Trophoblast cell (in vitro differentiated cells and primary cell): Measurements from ENCODE around the gene CEBPA.

Source experiments
- DNase-seq, 2 donors: peaks; one replicate each; pipeline ENCODE4 v3.0.0-alpha.2; 2016
- H2AFZ ChIP-seq: 2 replicates; pipeline ENCODE4 v1.6.1; 2013; ENCODE audit warnings: low read length, moderate library complexity, mild to moderate bottlenecking; ENCODE audit not compliant: insufficient read depth, poor library complexity
- H2AK5ac ChIP-seq: 2 replicates; pipeline ENCODE4 v1.6.1; 2013; ENCODE audit warnings: mild to moderate bottlenecking, low read length
- H2BK120ac ChIP-seq: 2 replicates; pipeline ENCODE4 v1.6.1; 2013; ENCODE audit warnings: low read length, mild to moderate bottlenecking, moderate library complexity; ENCODE audit not compliant: insufficient read depth, poor library complexity
- H2BK12ac ChIP-seq: 2 replicates; pipeline ENCODE4 v1.6.1; 2013; ENCODE audit warnings: mild to moderate bottlenecking, low read length, moderate library complexity
- H2BK5ac ChIP-seq: 2 replicates; pipeline ENCODE4 v1.6.1; 2013; ENCODE audit warnings: low read length, low read depth, moderate library complexity, mild to moderate bottlenecking; ENCODE audit not compliant: poor library complexity
- H3K14ac ChIP-seq: 2 replicates; pipeline ENCODE4 v1.6.1; 2013; ENCODE audit warnings: mild to moderate bottlenecking, low read length
- H3K18ac ChIP-seq: 2 replicates; pipeline ENCODE4 v1.6.1; 2013; ENCODE audit warnings: mild to moderate bottlenecking, low read length
- H3K23ac ChIP-seq: 2 replicates; pipeline ENCODE4 v1.6.1; 2013; ENCODE audit warnings: low read length
- H3K27ac ChIP-seq: 2 replicates; pipeline ENCODE4 v1.5.1; 2013; ENCODE audit warnings: low read depth, mild to moderate bottlenecking, inconsistent platforms, low read length, moderate library complexity
- H3K27me3 ChIP-seq: 2 replicates; pipeline ENCODE4 v1.6.1; 2013; ENCODE audit warnings: inconsistent platforms, mild to moderate bottlenecking, low read length, moderate library complexity; ENCODE audit not compliant: insufficient read depth
- H3K36me3 ChIP-seq, 2 experiments: 1 replicate in 1 of 2; 2 replicates in 1 of 2; pipeline ENCODE4 v1.6.1; 2013; ENCODE audit warnings: low read length in 2 of 2, mild to moderate bottlenecking in 2 of 2, moderate library complexity in 1 of 2; ENCODE audit not compliant: insufficient read depth in 2 of 2, control insufficient read depth in 1 of 2
- H3K4ac ChIP-seq: 2 replicates; pipeline ENCODE4 v1.6.1; 2013; ENCODE audit warnings: low read depth, mild to moderate bottlenecking, low read length, moderate library complexity
- H3K4me1 ChIP-seq, 2 experiments: 1 replicate in 1 of 2; 2 replicates in 1 of 2; pipeline ENCODE4 v1.6.1; 2013; ENCODE audit warnings: low read length in 2 of 2, mild to moderate bottlenecking in 2 of 2, moderate library complexity in 1 of 2; ENCODE audit not compliant: insufficient read depth in 2 of 2, control insufficient read depth in 1 of 2
- H3K4me2 ChIP-seq: 2 replicates; pipeline ENCODE4 v1.6.1; 2013; ENCODE audit warnings: inconsistent platforms, mild to moderate bottlenecking, low read length, moderate library complexity
- H3K4me3 ChIP-seq: 2 replicates; pipeline ENCODE4 v1.5.1; 2013; ENCODE audit warnings: mild to moderate bottlenecking, low read depth, low read length, inconsistent platforms
- H3K79me1 ChIP-seq: one replicate; pipeline ENCODE4 v1.6.1; 2013; ENCODE audit warnings: low read length
- H3K79me2 ChIP-seq: 2 replicates; pipeline ENCODE4 v1.6.1; 2013; ENCODE audit warnings: low read length, mild to moderate bottlenecking; ENCODE audit not compliant: control insufficient read depth, insufficient read depth, poor library complexity
- H3K9ac ChIP-seq: 2 replicates; pipeline ENCODE4 v1.6.1; 2013; ENCODE audit warnings: mild to moderate bottlenecking, low read length
- H3K9me3 ChIP-seq: 2 replicates; pipeline ENCODE4 v1.6.1; 2013; ENCODE audit warnings: low read depth, mild to moderate bottlenecking, control low read depth, inconsistent platforms, low read length; ENCODE audit not compliant: insufficient read depth
- H4K12ac ChIP-seq: 2 replicates; pipeline ENCODE4 v1.6.1; 2013; ENCODE audit warnings: low read depth, mild to moderate bottlenecking, low read length, moderate library complexity
- H4K8ac ChIP-seq: 2 replicates; pipeline ENCODE4 v1.6.1; 2013; ENCODE audit warnings: low read depth, mild to moderate bottlenecking, low read length, moderate library complexity
- H4K91ac ChIP-seq: one replicate; pipeline ENCODE4 v1.6.1; 2013; ENCODE audit warnings: low read depth, mild to moderate bottlenecking, low read length, moderate library complexity
- whole genome bisulfite sequencing: extraction: QIAGEN DNeasy Blood & Tissue Kit; methylation state at CpG from one replicate; pipeline ENCODE4 v1.1.7; 2013; ENCODE audit warnings: missing lambda C conversion rate; ENCODE audit not compliant: insufficient read length, insufficient coverage; ENCODE audit errors: extremely low coverage; 5-methylcytosine and 5-hydroxymethylcytosine counted together

CEBPA gene

DNA sequence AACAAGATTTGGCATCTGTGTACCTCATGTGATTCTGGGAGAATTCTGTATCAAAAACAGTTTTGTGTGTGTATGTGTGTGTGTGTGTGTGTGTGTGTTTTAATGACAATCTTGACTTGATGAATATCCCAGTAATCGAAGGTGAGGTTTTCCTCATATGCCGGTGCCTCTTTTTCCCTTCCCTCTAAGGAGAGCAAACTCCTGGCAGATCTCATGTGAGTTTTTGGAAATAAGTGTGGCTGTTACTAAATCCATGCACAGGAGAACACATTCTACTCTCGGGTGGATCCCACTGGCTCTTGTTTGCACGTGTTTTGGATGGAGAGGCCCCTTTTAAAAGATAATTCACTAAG is 42.2 kb upstream of the CEBPA start:
- Histone ChIP-seq H3K18ac (no peak overlapping the region), H3K4me3 (no peak overlapping the region), H3K9ac (no peak overlapping the region), H2BK120ac (no peak overlapping the region), H2AK5ac (no peak overlapping the region), H3K27me3 (no peaks in the 10 kb centered on the region), H3K9me3 (no peaks in the 10 kb centered on the region), H4K12ac (no peak overlapping the region), H4K91ac (no peak overlapping the region), H3K4ac (no peak overlapping the region), H3K27ac (no peak overlapping the region), H2AFZ (no peak overlapping the region), H3K4me2 (no peak overlapping the region), H4K8ac (no peak overlapping the region), H3K79me1 (no peaks in the 10 kb centered on the region), H3K23ac (no peak overlapping the region), H3K36me3 (no peaks in the 10 kb centered on the region), H3K14ac (no peak overlapping the region), H3K79me2 (no peaks in the 10 kb centered on the region), H3K4me1 (no peaks in the 10 kb centered on the region), H2BK5ac (no peak overlapping the region), H2BK12ac (no peak overlapping the region)
- DNase-seq: no peak
- no CpG with 5 or more reads among the region's 4 CpGs for WGBS

DNA sequence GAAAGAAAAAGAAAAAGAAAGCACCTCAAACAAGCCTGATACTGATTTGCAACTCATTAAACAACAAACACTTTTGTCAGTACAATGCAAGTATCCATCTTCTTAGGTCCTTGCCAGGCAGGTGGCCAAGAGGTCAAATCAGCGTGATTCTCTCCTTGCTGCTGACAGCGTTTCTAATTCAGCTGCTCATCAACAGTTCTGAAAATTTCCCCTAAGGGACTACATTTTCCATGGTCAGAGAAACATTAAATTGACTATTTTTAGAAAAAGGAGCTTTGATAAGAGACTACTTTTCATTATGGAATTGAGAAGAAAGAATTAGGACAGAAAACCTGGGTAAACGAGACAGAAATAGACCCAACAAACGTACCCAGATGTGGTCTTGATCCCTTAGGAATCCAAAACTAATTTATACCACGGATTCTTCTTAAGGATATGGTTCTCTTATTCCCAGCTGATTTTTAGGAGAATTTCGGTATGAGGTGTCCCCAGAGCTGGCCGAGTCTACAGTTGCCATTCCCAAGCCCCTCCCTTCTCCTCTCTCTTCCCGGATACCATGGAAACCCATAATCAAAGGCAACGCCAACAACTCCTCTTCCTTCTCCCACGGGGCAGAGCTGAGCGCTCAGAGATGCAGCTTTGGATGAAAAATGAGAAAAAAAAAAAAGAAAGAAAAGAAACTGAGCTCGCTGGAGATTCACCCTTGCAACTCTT is 41.7 kb upstream of the CEBPA start:
- Histone ChIP-seq H2BK5ac (no peak overlapping the region), H3K9ac (no peak overlapping the region), H3K18ac (no peak overlapping the region), H4K91ac (no peak overlapping the region), H3K23ac (no peak overlapping the region), H3K4me3 (no peak overlapping the region), H3K9me3 (no peaks in the 10 kb centered on the region), H3K4me2 (no peak overlapping the region), H4K8ac (no peak overlapping the region), H3K27ac (no peak overlapping the region), H3K4me1 (no peaks in the 10 kb centered on the region), H4K12ac (no peak overlapping the region), H2AK5ac (no peak overlapping the region), H3K36me3 (no peaks in the 10 kb centered on the region), H2AFZ (no peak overlapping the region), H3K79me1 (no peaks in the 10 kb centered on the region), H2BK12ac (no peak overlapping the region), H3K4ac (no peak overlapping the region), H3K79me2 (no peaks in the 10 kb centered on the region), H3K27me3 (no peaks in the 10 kb centered on the region), H3K14ac (no peak overlapping the region), H2BK120ac (no peak overlapping the region)
- no CpG with 5 or more reads among the region's 12 CpGs for WGBS
- DNase-seq: no peak

DNA sequence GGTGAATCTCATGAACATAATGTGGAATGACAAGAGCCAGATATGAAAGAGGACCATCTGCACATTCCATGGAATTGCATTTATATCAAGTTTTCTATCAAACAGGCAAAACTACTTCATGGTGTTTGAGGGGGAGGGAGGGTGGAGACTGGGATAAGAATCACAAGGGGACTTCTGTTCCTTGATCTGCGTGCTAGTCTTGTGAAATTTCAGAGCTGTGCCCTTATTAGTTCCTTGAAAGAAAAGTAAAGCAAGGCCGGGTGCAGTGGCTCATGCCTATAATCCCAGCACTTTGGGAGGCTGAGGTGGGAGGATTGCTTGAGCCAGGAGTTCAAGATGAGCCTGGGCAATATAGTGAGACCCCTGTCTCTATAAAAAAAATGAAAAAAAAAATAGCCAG is 41.0 kb upstream of the CEBPA start:
- Histone ChIP-seq H3K14ac (no peak overlapping the region), H2AFZ (no peak overlapping the region), H3K79me1 (no peaks in the 10 kb centered on the region), H3K4me3 (no peak overlapping the region), H3K4ac (no peak overlapping the region), H3K27ac (no peak overlapping the region), H2BK120ac (no peak overlapping the region), H3K9ac (no peak overlapping the region), H3K36me3 (no peaks in the 10 kb centered on the region), H2AK5ac (no peak overlapping the region), H3K23ac (no peak overlapping the region), H2BK5ac (no peak overlapping the region), H3K18ac (no peak overlapping the region), H4K91ac (no peak overlapping the region), H3K4me1 (no peaks in the 10 kb centered on the region), H3K27me3 (no peaks in the 10 kb centered on the region), H4K12ac (no peak overlapping the region), H4K8ac (no peak overlapping the region), H3K4me2 (no peak overlapping the region), H3K79me2 (no peaks in the 10 kb centered on the region), H2BK12ac (no peak overlapping the region), H3K9me3 (no peaks in the 10 kb centered on the region)
- WGBS: no CpG with 5 or more reads among the region's 2 CpGs
- no peak for DNase-seq

DNA sequence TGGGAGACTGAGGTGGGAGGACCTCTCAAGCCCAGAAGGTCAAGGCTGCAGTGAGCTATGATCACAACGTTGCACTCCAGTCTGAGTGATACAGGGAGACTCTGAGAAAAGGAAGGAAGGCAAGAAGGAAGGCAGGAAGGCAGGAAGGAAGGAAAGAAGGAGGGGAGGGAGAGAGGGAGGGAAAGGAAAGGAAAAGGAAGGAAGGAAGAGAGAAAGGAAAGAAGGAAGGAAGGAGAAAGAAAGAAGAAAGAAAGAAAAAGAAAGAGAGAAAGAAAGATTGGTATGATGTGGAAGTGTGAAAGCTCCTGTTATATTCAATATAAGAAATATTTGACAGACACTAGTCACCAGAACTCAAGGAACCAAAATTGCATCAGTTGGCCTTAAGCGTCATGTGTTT is 38.7 kb upstream of the CEBPA start:
- no peak overlapping the region for H4K8ac ChIP-seq
- no peak overlapping the region for H4K91ac ChIP-seq
- no peaks in the 10 kb centered on the region for H3K9me3 ChIP-seq
- no peak overlapping the region for H3K4me3 ChIP-seq
- H2BK120ac ChIP-seq: no peak overlapping the region
- H3K23ac ChIP-seq: no peak overlapping the region
- no peak overlapping the region for H3K4ac ChIP-seq
- no peak for DNase-seq
- H3K18ac ChIP-seq: no peak overlapping the region
- no peaks in the 10 kb centered on the region for H3K79me1 ChIP-seq
- no peak overlapping the region for H3K4me2 ChIP-seq
- H2BK12ac ChIP-seq: no peak overlapping the region
- no peak overlapping the region for H3K9ac ChIP-seq
- no CpG with 5 or more reads among the region's 2 CpGs for WGBS
- H3K14ac ChIP-seq: no peak overlapping the region
- no peak overlapping the region for H2AK5ac ChIP-seq
- H4K12ac ChIP-seq: no peak overlapping the region
- H3K36me3 ChIP-seq: no peaks in the 10 kb centered on the region
- H3K27ac ChIP-seq: no peak overlapping the region
- no peaks in the 10 kb centered on the region for H3K4me1 ChIP-seq
- H2BK5ac ChIP-seq: no peak overlapping the region
- no peak overlapping the region for H2AFZ ChIP-seq
- no peaks in the 10 kb centered on the region for H3K27me3 ChIP-seq
- no peaks in the 10 kb centered on the region for H3K79me2 ChIP-seq
